Body of pancreas (tissue), 4 donors: Measurements from ENCODE around the gene TMEM213.

ENCODE experiments used
- POLR2A ChIP-seq, 3 donors: fragments of 450-650 bp; IDR thresholded peaks; one replicate each; pipeline ENCODE4 v1.6.1; 2016; ENCODE audit warnings: antibody characterized with exemption in 3 of 3, mild to moderate bottlenecking in 2 of 3
- TF ChIP-seq, protein P1 (sequence below), 7 experiments: fragments of 450-650 bp in 4 of 7; fragments of 200-600 bp in 3 of 7; sonication (generic) in 3 of 7; IDR thresholded peaks; one replicate each; pipeline ENCODE4 v1.5.1; 2016 to 2019; ENCODE audit warnings: antibody characterized with exemption in 7 of 7

DNA sequence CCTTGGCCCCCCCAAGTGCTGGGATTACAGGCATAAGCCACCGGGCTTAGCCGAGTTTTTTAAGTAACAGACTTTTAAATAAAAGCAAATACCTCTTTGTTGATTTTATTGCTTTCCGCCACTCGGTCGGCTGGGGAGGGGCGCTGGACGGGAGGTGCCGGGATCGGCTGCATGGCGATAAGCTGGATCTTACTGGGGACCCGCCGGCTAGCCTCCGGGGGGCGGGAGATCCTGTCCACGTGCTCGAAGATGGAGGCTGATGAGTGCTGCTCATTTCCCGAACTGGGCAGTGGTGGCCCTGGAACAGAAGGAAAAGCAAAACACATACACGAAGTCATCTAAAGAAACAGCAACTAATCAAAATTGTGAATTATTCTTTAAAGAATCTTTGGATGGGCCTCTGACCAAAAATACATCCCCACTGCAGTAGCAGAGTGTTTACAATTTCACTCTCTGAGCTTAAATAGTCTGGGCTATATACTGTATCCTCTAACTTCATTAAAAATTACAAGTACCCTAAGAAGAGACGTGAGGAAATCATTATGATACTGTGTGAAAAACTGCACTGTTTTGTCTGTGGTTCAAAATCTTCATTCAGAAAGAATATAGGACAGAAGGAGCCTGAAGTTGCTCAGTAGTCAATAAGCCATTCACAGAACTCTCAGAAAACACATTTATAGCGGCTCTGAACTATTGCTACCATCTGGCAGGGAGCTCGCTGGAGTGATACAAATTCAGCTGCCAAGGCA, 73.4 kb downstream of the TMEM213 start:
- TF ChIP-seq, protein P1, sequence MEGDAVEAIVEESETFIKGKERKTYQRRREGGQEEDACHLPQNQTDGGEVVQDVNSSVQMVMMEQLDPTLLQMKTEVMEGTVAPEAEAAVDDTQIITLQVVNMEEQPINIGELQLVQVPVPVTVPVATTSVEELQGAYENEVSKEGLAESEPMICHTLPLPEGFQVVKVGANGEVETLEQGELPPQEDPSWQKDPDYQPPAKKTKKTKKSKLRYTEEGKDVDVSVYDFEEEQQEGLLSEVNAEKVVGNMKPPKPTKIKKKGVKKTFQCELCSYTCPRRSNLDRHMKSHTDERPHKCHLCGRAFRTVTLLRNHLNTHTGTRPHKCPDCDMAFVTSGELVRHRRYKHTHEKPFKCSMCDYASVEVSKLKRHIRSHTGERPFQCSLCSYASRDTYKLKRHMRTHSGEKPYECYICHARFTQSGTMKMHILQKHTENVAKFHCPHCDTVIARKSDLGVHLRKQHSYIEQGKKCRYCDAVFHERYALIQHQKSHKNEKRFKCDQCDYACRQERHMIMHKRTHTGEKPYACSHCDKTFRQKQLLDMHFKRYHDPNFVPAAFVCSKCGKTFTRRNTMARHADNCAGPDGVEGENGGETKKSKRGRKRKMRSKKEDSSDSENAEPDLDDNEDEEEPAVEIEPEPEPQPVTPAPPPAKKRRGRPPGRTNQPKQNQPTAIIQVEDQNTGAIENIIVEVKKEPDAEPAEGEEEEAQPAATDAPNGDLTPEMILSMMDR (IDR thresholded peaks at IDR 0.05): no peak
- no peak for TF ChIP-seq POLR2A (IDR thresholded peaks at IDR 0.05)
